Motor neuron (in vitro differentiated cells): ENCODE measurements around the gene KHDC4. TPM values are rescaled to one million over a fixed set of nuclear protein-coding genes. Genes with fewer than 3 reads are reported as not detected.

ENCODE experiments used
- ATAC-seq, 8 experiments: fragments of 200-7000 bp; cut with Tn5 transposase; replicated peaks in 6 of 8; 2 replicates each; pipeline ENCODE4 v1.8.0; 2021; ENCODE audit warnings: mild to moderate bottlenecking in 8 of 8, moderate library complexity in 8 of 8
- H3K27ac ChIP-seq, 2 donors: fragments of 250-450 bp; sonication (Bioruptor Pico); 2 replicates each; pipeline ENCODE4 v1.9.0; 2021; ENCODE audit warnings: antibody characterized with exemption in 2 of 2, mild to moderate bottlenecking in 2 of 2, moderate library complexity in 1 of 2
- H3K4me1 ChIP-seq, 2 donors: fragments of 250-450 bp; sonication (Bioruptor Pico); replicated peaks in 1 of 2; 2 replicates each; pipeline ENCODE4 v1.6.1; 2021; ENCODE audit warnings: antibody characterized with exemption in 2 of 2, mild to moderate bottlenecking in 2 of 2, moderate library complexity in 1 of 2
- H3K4me3 ChIP-seq, 5 donors: fragments of 250-450 bp; sonication (Bioruptor Pico); 2 replicates each; pipeline ENCODE4 v1.9.0; 2021; ENCODE audit warnings: antibody characterized with exemption in 5 of 5, mild to moderate bottlenecking in 5 of 5, moderate library complexity in 4 of 5
- WGBS, 10 experiments: fragments of 450-650 bp; shearing (Covaris generic); methylation state at CpG; one replicate each; pipeline ENCODE4 v1.0.0; 2022; 5-methylcytosine and 5-hydroxymethylcytosine counted together
- in situ Hi-C, 9 experiments: fragments of 400-800 bp; cut with MboI; loops; one replicate each; pipeline ENCODE4 v1.15.0; 2021; ENCODE audit warnings: low sequenced_read_pairs in 9 of 9, low pct_unique_long_range_greater_than_20kb in 2 of 9; ENCODE audit not compliant: unreplicated experiment in 9 of 9
- total RNA-seq, 8 experiments: library from RNA; unstranded; fragments of 300-600 nt; gene quantifications; 2 replicates each; pipeline versions ENCODE4 v1.2.3 to v1.2.4, GENCODE V29; 2022

Gene KHDC4
- total RNA-seq, 8 experiments from 2014 or later, result 37.4 to 89.4 (median 62.4) TPM

DNA sequence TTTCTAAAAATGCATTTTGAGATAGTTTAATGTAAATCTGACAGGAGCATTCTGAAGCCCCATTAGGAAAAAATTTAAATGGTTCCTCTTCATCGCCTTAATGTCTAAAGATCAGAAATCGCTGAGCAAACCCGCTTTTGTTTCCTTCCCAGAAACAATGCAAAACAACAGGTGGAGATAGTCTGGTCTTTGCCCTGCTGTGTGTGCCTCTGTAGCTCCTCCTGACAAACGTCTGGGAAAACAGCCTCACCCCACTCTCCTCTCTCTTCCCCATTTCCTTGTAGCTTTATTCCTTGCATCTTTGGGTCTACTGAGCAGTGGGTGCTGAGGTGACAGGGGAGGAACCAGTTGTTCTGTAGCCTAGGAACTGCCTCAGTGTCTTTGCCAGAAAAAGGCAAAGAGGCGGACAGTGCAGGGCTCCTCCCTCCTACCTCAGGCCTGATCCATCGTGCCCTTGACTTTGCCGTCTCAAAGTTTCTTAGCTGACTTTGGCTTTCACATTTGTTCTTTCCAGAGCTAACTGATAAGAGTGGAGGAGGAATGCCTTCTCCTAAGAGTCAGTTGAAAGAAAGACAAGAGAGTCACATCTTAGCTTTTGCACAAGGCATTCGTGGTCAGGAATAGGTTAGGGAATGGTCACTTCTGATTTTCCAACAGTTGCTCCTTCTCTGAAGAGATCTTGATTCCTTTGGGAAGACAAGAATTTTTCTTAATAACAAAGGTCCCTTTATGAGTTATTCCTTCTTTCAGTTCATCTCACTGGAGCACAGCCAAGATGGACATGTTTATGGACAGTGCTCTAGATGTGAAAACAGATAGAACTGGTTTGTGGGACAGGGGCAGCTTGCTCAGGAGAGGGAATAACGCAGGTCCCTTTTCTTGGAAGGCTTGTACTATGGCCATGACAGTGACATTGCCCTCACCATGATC is 49.9 kb downstream of the KHDC4 start:
- Histone ChIP-seq H3K4me3 (no peak overlapping the region), H3K27ac (no peak overlapping the region), H3K4me1 (no peaks in the 10 kb centered on the region)
- 73 to 100% (median 80%) methylated on average over 1 to 9 of the region's 9 CpGs; no CpG with 5 or more reads in 1 of the 10 experiments for WGBS, 10 experiments
- ATAC-seq, result peak in 3 of 8 experiments; percentile 35 to 50 (median 36)
- in situ Hi-C loops, result no loop called here

DNA sequence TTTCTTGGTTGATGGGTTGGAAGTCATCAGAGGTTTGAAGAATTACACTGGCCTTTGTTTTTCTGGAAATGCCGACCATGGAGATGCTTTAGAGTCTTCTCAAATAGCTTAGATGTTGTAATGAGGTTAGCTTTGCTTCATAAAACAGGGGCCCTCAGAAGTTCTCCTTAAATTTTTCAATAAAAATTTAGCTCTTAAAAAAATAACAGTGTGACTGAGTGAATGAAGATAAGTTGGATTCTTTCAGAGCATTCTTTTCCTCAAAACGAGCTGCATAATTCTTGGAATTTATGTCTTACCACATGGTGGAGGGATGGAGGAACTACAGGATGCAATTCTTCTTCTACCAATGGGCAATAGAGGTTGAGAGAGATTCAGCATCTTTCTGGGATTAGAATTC is 51.4 kb downstream of the KHDC4 start:
- no peak for ATAC-seq
- Histone ChIP-seq H3K4me3 (no peak overlapping the region), H3K27ac (no peak overlapping the region), H3K4me1 (no peaks in the 10 kb centered on the region)
- in situ Hi-C loops, result no loop called here
- 36 to 100% (median 94%) methylated on average over 1 to 2 of the region's 2 CpGs; no CpG with 5 or more reads in 1 of the 10 experiments for WGBS, 10 experiments

DNA sequence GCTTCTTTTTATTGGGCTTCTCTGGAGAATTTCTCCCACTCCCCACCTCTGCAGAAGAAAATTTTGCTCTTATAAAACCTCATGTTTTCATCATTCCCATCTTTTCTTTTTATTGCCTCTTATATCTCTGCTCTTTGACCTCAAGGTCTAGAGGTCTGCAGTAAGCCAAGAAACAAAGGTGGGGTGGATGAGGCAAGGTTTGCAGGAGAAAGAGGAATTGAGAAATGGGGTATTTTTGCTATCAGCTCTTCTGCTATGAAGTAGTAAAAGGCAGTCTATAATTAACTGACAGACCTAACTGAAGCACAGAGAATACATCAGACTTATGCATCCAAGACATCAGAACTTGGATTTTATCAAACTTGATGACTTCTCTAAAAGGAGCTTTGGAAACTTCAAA is 52.0 kb downstream of the KHDC4 start:
- Histone ChIP-seq H3K27ac (no peak overlapping the region), H3K4me1 (no peaks in the 10 kb centered on the region), H3K4me3 (no peak overlapping the region)
- in situ Hi-C loops, result no loop called here
- no peak for ATAC-seq

DNA sequence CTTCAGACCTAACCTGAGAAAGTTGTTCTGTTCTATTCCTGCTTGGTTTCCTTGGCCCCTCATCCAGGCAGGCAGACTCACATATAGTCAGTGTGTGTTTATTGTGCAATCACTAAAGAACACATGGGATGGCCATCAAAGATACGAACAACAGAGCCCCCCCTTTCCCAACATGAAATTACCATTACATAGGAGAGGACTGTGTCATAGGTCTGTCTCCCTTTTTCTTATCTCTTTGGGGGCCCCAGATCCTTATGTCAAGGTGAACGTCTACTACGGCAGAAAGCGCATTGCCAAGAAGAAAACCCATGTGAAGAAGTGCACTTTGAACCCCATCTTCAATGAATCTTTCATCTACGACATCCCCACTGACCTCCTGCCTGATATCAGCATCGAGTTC is 53.3 kb downstream of the KHDC4 start:
- no peak for ATAC-seq

DNA sequence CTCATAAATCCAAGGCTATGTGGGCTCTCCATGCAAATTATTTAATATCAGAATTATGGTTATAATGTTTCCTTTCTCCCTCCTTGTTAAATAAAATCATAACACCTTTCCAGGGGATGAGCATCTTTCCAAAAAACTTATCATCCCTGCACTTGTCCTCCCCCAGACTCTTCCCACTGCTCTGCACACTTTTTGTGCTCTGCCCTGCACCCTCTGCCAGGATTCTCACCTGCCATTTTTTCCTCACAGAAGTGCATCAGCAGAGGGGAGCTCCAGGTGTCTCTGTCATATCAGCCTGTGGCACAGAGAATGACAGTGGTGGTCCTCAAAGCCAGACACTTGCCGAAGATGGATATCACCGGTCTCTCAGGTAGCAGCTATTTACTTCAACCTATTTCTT is 54.0 kb downstream of the KHDC4 start:
- in situ Hi-C loops, result no loop called here

More for the DNA sequence above, 53.3 kb downstream of the KHDC4 start:
- Histone ChIP-seq H3K4me3 (no peak overlapping the region), H3K27ac (no peak overlapping the region), H3K4me1 (no peaks in the 10 kb centered on the region)
- in situ Hi-C loops, result no loop called here
- WGBS, 10 experiments, result 76 to 100% (median 98%) methylated on average over 1 to 6 of the region's 6 CpGs

DNA sequence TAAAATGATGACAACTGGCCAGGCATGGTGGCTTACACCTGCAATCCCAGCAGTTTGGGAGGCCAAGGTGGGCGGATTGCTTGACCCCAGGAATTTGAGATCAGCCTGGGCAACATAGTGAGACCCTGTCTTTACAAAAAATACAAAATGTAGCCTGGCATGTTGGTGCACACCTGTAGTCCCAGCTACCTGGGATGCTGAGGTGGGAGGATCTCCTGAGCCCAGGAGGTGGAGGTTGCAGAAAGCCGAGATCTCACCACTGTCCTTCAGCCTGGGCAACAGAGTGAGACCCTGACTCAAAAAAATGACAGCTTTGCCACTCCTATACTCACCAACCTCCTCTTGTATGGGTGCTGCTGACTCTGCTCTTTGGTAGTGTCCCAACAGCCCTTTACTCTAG is 56.3 kb downstream of the KHDC4 start:
- H3K4me3 ChIP-seq, result no peak overlapping the region
- no peak overlapping the region for H3K27ac ChIP-seq
- in situ Hi-C loops, result no loop called here
- no peaks in the 10 kb centered on the region for H3K4me1 ChIP-seq
- ATAC-seq, result no peak
- 67 to 100% (median 100%) methylated on average over 1 to 2 of the region's 2 CpGs; no CpG with 5 or more reads in 4 of the 10 experiments for WGBS, 10 experiments

More for the DNA sequence above, 54.0 kb downstream of the KHDC4 start:
- 86 to 100% (median 94%) methylated on average over 2 of the region's 2 CpGs; no CpG with 5 or more reads in 5 of the 10 experiments for WGBS, 10 experiments
- ATAC-seq, result no peak
- Histone ChIP-seq H3K4me3 (no peak overlapping the region), H3K27ac (no peak overlapping the region), H3K4me1 (no peaks in the 10 kb centered on the region)

DNA sequence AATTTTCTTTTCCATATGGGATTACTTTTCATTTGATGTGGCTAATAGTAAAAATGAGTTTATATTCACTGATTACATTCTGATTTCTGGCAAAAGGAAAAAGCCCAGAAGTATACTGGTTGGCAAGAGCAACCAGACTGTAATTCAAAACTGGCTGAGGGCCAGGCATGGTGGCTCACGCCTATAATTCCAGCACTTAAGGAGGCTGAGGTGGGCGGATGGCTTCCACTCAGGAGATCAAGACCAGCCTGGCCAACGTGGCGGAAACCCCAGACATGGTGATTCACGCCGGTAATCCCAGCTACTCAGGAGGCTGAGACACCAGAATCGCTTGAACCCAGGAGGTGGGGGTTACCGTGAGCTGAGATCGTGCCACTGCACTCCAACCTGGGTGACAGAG is 60.4 kb downstream of the KHDC4 start:
- H3K4me1 ChIP-seq, result peaks cover 30 to 35% of the 10 kb centered on the region in 2 donors
- ATAC-seq, result peak in 3 of 8 experiments; percentile 3 to 65 (median 52)
- H3K4me3 ChIP-seq, result no peak overlapping the region
- in situ Hi-C loops, result no loop called here
- H3K27ac ChIP-seq, result no peak overlapping the region
- 50 to 100% (median 89%) methylated on average over 1 to 9 of the region's 9 CpGs; no CpG with 5 or more reads in 1 of the 10 experiments for WGBS, 10 experiments

DNA sequence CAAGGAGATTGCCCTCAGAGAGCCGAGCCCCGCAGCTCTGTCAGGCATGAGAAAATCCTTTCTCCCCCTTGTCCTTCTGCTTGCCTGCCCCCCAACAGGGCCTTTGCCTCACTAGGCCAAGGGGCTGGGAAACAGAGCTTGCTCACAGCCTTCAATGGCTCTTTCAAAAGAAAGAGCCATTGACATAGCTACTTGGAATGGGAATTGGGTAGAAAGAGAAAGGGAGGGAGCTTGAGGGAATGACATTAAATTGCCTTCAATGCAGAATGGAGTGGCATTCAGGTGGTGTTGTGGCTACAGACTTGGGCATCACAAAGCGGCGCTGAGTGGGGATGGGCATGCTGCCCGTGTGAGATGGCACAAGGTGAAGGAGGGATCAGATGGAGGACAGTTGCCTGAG is 61.7 kb downstream of the KHDC4 start:
- WGBS, 10 experiments, result 66 to 100% (median 83%) methylated on average over 1 to 5 of the region's 5 CpGs; no CpG with 5 or more reads in 2 of the 10 experiments
- peaks cover 34 to 46% of the 10 kb centered on the region in 2 donors for H3K4me1 ChIP-seq
- no peak overlapping the region for H3K4me3 ChIP-seq
- in situ Hi-C loops, result no loop called here
- H3K27ac ChIP-seq, result no peak overlapping the region
- no peak for ATAC-seq

DNA sequence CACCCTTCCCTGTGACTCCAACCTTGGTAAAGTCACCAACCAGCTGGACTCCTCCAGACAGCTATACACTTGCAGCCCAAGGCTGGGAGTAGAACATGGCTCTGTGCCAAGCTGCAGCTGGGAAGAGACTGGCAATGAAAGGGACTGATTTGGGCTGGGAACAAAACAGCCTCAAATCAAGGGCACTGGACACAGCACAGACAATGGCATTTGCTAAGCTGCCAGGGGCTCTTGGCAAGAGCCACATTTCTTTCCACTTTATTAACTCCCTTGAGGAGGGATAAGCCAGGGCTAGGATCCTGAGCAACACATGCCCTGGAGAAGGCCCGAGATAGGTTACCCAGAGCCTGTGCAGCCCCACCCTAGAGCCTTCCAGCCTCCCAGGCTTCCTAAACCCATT is 62.8 kb downstream of the KHDC4 start:
- Histone ChIP-seq H3K4me3 (no peak overlapping the region), H3K27ac (no peak overlapping the region), H3K4me1 (peaks cover 34 to 53% of the 10 kb centered on the region in 2 donors)
- WGBS, 10 experiments, result 60 to 100% (median 94%) methylated on average over 1 of the region's 1 CpG; no CpG with 5 or more reads in 6 of the 10 experiments
- ATAC-seq, result peak; percentile 59 to 86 (median 83)
- in situ Hi-C loops, result no loop called here

DNA sequence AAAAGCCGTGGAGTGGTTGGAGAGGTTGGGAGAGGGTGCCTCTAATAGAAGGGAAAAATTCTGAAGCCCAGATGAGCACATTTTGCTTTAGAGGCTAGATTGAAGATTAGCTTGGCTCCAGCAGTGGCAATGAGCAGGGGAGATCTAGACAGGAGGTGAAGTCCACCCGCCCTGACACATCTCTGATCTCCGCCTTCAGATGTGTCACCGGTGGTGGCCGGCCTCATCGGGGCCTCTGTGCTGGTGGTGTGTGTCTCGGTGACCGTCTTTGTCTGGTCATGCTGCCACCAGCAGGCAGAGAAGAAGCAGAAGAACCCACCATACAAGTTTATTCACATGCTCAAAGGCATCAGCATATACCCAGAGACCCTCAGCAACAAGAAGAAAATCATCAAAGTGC is 66.4 kb downstream of the KHDC4 start:
- Histone ChIP-seq H3K4me1 (peaks cover 34 to 53% of the 10 kb centered on the region in 2 donors), H3K27ac (no peak overlapping the region)
- 20 to 100% (median 91%) methylated on average over 1 to 7 of the region's 8 CpGs; no CpG with 5 or more reads in 3 of the 10 experiments for WGBS, 10 experiments

DNA sequence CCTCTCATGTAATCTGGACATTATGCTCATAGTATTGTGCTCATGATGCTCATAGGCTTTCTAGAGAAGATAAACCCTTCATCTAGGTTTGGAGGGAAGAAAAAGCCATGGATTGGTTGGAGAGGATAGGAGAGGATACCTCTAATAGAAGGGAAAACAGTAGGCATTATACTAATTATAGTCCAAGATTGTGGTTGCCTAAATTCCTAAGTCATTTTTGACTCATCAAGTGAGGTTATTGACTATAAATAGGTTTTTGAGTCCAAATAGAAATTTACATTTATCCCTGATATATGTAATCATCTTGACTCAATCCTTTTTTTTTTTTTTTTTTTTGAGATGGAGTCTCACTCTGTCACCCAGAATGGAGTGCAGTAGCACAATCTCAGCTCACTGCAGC is 69.8 kb downstream of the KHDC4 start:
- no peak overlapping the region for H3K4me3 ChIP-seq
- ATAC-seq, result no peak
- H3K4me1 ChIP-seq, result peaks cover 13 to 41% of the 10 kb centered on the region in 2 donors
- in situ Hi-C loops, result no loop called here
- H3K27ac ChIP-seq, result no peak overlapping the region

More for the DNA sequence above, 66.4 kb downstream of the KHDC4 start:
- ATAC-seq, result peak in 4 of 8 experiments; percentile 1 to 12 (median 6)
- in situ Hi-C loops, result no loop called here
- H3K4me3 ChIP-seq, result no peak overlapping the region
